Glomerular endothelial cell (primary cell): ENCODE measurements around the gene MYO5C. TPM values are rescaled to one million over a fixed set of nuclear protein-coding genes. Genes with fewer than 3 reads are reported as not detected.
"Not testable (repeated sequence)": the region's sequence is repeated elsewhere in the genome, so short reads cannot be mapped to it uniquely, and the experiment has no call there.

Experiments used
- DNase-seq: peaks from one replicate; pipeline ENCODE4 v3.0.0-alpha.2; 2011; ENCODE audit warnings: low read depth, low spot score; ENCODE audit errors: extremely low read depth
- total RNA-seq: library from RNA; depleted of rRNA; stranded (reverse); fragments of >200 nt; gene quantifications from 2 replicates; pipeline ENCODE4 v1.2.3, GENCODE V29; 2015

The MYO5C gene
- total RNA-seq, 1 donor from 2014 or later, result 33.4 TPM

GRCh38 chr15:52307847-52308246 lies 12.2 kb upstream of the MYO5C start:
- DNase-seq, result no peak

GRCh38 chr15:52306270-52306669 lies 10.7 kb upstream of the MYO5C start:
- no peak for DNase-seq

- DNase-seq, result no peak
Measured at GRCh38 chr15:52303093-52303772, 7.6 kb upstream of the MYO5C start.

- DNase-seq, result no peak
Measured at GRCh38 chr15:52301265-52301847, 5.8 kb upstream of the MYO5C start.

GRCh38 chr15:52294881-52295420 lies 653 bp downstream of the MYO5C start:
- no peak for DNase-seq

- no peak for DNase-seq
Measured at GRCh38 chr15:52292780-52293392, 2.7 kb downstream of the MYO5C start.

- no peak for DNase-seq
Measured at GRCh38 chr15:52291204-52291603, 4.4 kb downstream of the MYO5C start.

GRCh38 chr15:52290800-52291199 lies 4.8 kb downstream of the MYO5C start:
- DNase-seq, result no peak

GRCh38 chr15:52290329-52290728 lies 5.3 kb downstream of the MYO5C start:
- DNase-seq, result no peak

GRCh38 chr15:52289629-52290081 lies 5.9 kb downstream of the MYO5C start:
- no peak for DNase-seq

GRCh38 chr15:52288986-52289385 lies 6.6 kb downstream of the MYO5C start:
- DNase-seq, result no peak

- DNase-seq, result no peak
Measured at GRCh38 chr15:52288051-52288942, 7.3 kb downstream of the MYO5C start.

GRCh38 chr15:52287114-52287513 lies 8.5 kb downstream of the MYO5C start:
- no peak for DNase-seq

GRCh38 chr15:52285941-52286340 lies 9.7 kb downstream of the MYO5C start:
- not testable (repeated sequence) for DNase-seq

- no peak for DNase-seq
Measured at GRCh38 chr15:52284164-52284563, 11.4 kb downstream of the MYO5C start.

GRCh38 chr15:52283281-52283680 lies 12.3 kb downstream of the MYO5C start:
- DNase-seq, result no peak

- DNase-seq, result no peak
Measured at GRCh38 chr15:52282418-52282817, 13.2 kb downstream of the MYO5C start.

- no peak for DNase-seq
Measured at GRCh38 chr15:52281085-52282035, 14.2 kb downstream of the MYO5C start.

- no peak for DNase-seq
Measured at GRCh38 chr15:52280326-52281084, 15.1 kb downstream of the MYO5C start.
